HEK293 (cell line): ENCODE measurements around the gene ZNF101.

ENCODE experiments used
- BCL11B ChIP-seq: fragments of 450-650 bp; formaldehyde crosslinking; IDR thresholded peaks from 2 replicates; pipeline ENCODE4 v1.5.1; 2016; ENCODE audit warnings: low read depth, missing biosample characterization, missing genetic modification characterization
- SP2 ChIP-seq: fragments of 450-650 bp; formaldehyde crosslinking; IDR thresholded peaks from 2 replicates; pipeline ENCODE4 v1.5.1; 2016; ENCODE audit warnings: missing biosample characterization, missing genetic modification characterization
- ZNF174 ChIP-seq: fragments of 450-650 bp; formaldehyde crosslinking; IDR thresholded peaks from 2 replicates; pipeline ENCODE4 v1.5.0; 2017; ENCODE audit warnings: missing biosample characterization, mild to moderate bottlenecking, missing genetic modification characterization
- ZNF274 ChIP-seq, 2 experiments: fragments of 200-500 bp in 1 of 2; fragments of 450-650 bp in 1 of 2; sonication (Bioruptor generic) in 1 of 2; formaldehyde crosslinking in 1 of 2; IDR thresholded peaks; 2 replicates each; pipeline versions ENCODE4 v1.5.1 to v1.6.1; 2014 to 2016; ENCODE audit warnings: borderline replicate concordance in 1 of 2, inconsistent platforms in 1 of 2, low read length in 1 of 2, missing biosample characterization in 1 of 2, missing genetic modification characterization in 1 of 2
- ZNF530 ChIP-seq: fragments of 450-650 bp; formaldehyde crosslinking; IDR thresholded peaks from 2 replicates; pipeline ENCODE4 v1.5.1; 2016; ENCODE audit warnings: low read depth, missing biosample characterization, missing genetic modification characterization
- ZNF549 ChIP-seq: fragments of 450-650 bp; IDR thresholded peaks from 2 replicates; pipeline ENCODE4 v1.5.1; 2018; ENCODE audit warnings: missing biosample characterization, missing genetic modification characterization, mild to moderate bottlenecking, inconsistent platforms, moderate library complexity
- ZNF629 ChIP-seq: fragments of 450-650 bp; formaldehyde crosslinking; IDR thresholded peaks from 2 replicates; pipeline ENCODE4 v1.5.1; 2017; ENCODE audit warnings: missing biosample characterization, missing genetic modification characterization
- TF ChIP-seq, protein P1 (sequence below): fragments of 450-650 bp; formaldehyde crosslinking; IDR thresholded peaks from 2 replicates; pipeline ENCODE4 v1.5.1; 2016; ENCODE audit warnings: missing biosample characterization, missing genetic modification characterization
- TF ChIP-seq, protein P2 (sequence below): fragments of 450-650 bp; formaldehyde crosslinking; IDR thresholded peaks from 2 replicates; pipeline ENCODE4 v1.5.1; 2017; ENCODE audit warnings: missing biosample characterization, mild to moderate bottlenecking, missing genetic modification characterization, moderate library complexity
- TF ChIP-seq, protein P3 (sequence below): fragments of 450-650 bp; formaldehyde crosslinking; IDR thresholded peaks from 2 replicates; pipeline ENCODE4 v1.5.1; 2016; ENCODE audit warnings: missing biosample characterization, missing genetic modification characterization
- TF ChIP-seq, protein P4 (sequence below): fragments of 450-650 bp; formaldehyde crosslinking; IDR thresholded peaks from 2 replicates; pipeline ENCODE4 v1.5.1; 2016; ENCODE audit warnings: missing biosample characterization, missing genetic modification characterization

DNA sequence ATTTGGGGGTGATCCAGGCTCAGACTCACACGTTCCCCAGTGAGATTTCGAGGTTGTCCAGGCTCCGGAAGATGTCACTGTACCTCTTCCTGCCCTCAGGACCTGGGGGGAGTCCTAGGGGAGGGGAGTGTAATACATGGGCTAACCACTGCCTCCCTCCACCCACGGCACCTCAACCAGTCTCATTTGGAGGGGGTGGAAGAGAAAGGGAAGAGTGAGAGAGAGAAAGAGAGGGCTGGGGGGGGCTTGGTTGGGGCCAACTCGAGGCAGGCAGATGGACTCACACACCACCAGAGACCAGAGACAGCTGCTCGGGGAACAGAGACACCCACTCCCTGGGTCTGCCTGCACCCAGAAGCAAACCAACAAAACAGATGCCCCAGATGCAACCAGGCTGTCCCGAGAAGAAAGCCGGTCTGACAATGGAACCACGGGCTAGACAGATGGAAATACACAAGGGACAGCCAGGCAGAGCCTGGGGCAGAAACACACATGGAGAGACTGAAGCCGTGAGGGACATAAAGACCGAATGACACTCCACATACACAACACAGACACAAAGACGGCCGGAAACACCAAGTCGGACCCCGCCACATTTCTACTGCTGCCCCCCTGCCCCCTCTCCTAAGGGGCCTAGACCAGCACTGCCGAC, 26.0 kb upstream of the ZNF101 start:
- TF ChIP-seq, protein P1, sequence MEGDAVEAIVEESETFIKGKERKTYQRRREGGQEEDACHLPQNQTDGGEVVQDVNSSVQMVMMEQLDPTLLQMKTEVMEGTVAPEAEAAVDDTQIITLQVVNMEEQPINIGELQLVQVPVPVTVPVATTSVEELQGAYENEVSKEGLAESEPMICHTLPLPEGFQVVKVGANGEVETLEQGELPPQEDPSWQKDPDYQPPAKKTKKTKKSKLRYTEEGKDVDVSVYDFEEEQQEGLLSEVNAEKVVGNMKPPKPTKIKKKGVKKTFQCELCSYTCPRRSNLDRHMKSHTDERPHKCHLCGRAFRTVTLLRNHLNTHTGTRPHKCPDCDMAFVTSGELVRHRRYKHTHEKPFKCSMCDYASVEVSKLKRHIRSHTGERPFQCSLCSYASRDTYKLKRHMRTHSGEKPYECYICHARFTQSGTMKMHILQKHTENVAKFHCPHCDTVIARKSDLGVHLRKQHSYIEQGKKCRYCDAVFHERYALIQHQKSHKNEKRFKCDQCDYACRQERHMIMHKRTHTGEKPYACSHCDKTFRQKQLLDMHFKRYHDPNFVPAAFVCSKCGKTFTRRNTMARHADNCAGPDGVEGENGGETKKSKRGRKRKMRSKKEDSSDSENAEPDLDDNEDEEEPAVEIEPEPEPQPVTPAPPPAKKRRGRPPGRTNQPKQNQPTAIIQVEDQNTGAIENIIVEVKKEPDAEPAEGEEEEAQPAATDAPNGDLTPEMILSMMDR = no peak
- TF ChIP-seq BCL11B (tag by site-specific recombination) (no peak), ZNF274 (IDR thresholded peaks at IDR 0.05; ENCODE audit: low read length) (no peak), ZNF274 (tag by site-specific recombination; IDR thresholded peaks at IDR 0.05; ENCODE audit: borderline replicate concordance) (no peak), ZNF174 (tag by site-specific recombination) (no peak), ZNF530 (no peak), SP2 (tag by site-specific recombination) (no peak), ZNF629 (tag by site-specific recombination) (no peak), ZNF549 (tag by site-specific recombination) (no peak)
- TF ChIP-seq, protein P2, sequence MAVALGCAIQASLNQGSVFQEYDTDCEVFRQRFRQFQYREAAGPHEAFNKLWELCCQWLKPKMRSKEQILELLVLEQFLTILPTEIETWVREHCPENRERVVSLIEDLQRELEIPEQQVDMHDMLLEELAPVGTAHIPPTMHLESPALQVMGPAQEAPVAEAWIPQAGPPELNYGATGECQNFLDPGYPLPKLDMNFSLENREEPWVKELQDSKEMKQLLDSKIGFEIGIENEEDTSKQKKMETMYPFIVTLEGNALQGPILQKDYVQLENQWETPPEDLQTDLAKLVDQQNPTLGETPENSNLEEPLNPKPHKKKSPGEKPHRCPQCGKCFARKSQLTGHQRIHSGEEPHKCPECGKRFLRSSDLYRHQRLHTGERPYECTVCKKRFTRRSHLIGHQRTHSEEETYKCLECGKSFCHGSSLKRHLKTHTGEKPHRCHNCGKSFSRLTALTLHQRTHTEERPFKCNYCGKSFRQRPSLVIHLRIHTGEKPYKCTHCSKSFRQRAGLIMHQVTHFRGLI (tag by site-specific recombination) = no peak
- TF ChIP-seq, protein P3, sequence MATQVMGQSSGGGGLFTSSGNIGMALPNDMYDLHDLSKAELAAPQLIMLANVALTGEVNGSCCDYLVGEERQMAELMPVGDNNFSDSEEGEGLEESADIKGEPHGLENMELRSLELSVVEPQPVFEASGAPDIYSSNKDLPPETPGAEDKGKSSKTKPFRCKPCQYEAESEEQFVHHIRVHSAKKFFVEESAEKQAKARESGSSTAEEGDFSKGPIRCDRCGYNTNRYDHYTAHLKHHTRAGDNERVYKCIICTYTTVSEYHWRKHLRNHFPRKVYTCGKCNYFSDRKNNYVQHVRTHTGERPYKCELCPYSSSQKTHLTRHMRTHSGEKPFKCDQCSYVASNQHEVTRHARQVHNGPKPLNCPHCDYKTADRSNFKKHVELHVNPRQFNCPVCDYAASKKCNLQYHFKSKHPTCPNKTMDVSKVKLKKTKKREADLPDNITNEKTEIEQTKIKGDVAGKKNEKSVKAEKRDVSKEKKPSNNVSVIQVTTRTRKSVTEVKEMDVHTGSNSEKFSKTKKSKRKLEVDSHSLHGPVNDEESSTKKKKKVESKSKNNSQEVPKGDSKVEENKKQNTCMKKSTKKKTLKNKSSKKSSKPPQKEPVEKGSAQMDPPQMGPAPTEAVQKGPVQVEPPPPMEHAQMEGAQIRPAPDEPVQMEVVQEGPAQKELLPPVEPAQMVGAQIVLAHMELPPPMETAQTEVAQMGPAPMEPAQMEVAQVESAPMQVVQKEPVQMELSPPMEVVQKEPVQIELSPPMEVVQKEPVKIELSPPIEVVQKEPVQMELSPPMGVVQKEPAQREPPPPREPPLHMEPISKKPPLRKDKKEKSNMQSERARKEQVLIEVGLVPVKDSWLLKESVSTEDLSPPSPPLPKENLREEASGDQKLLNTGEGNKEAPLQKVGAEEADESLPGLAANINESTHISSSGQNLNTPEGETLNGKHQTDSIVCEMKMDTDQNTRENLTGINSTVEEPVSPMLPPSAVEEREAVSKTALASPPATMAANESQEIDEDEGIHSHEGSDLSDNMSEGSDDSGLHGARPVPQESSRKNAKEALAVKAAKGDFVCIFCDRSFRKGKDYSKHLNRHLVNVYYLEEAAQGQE (tag by site-specific recombination) = no peak
- TF ChIP-seq, protein P4, sequence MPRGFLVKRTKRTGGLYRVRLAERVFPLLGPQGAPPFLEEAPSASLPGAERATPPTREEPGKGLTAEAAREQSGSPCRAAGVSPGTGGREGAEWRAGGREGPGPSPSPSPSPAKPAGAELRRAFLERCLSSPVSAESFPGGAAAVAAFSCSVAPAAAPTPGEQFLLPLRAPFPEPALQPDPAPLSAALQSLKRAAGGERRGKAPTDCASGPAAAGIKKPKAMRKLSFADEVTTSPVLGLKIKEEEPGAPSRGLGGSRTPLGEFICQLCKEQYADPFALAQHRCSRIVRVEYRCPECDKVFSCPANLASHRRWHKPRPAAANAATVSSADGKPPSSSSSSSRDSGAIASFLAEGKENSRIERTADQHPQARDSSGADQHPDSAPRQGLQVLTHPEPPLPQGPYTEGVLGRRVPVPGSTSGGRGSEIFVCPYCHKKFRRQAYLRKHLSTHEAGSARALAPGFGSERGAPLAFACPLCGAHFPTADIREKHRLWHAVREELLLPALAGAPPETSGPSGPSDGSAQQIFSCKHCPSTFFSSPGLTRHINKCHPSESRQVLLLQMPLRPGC = no peak
